ENCODE results near the gene CACNA2D1.

The CACNA2D1 gene

DNA sequence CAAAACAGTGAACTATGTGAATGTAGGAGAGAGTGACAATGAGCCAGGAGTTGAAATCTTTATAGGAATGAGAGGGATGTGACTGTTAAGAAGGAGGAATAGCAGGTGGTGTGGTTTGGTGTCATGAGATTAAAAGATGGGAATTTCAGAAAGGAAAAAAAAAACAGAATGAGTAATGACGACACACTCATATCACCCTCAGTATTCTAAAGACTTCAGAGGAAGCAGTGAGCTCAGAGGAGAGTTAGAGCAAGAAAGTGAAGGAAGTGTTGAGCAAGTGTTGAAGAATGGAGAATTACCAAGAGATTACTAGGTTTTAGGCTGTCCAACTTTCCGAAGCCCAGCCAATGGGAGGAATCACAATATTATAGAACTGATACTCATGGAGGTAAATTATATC is 453.2 kb downstream of the CACNA2D1 start:
- Histone ChIP-seq H3K27me3 (ENCODE audit: control insufficient read depth, insufficient read depth, low read length) (no peaks in the 10 kb centered on the region), H3K27ac (no peak overlapping the region), H3K79me2 (no peaks in the 10 kb centered on the region), H3K4me1 (no peaks in the 10 kb centered on the region), H2AFZ (no peak overlapping the region), H3K4me2 (ENCODE audit: low read length) (no peak overlapping the region), H3K9me3 (ENCODE audit: control insufficient read depth, low read length) (no peaks in the 10 kb centered on the region), H3K9ac (no peak overlapping the region), H3K36me3 (ENCODE audit: control insufficient read depth, insufficient read depth, low read length) (no peaks in the 10 kb centered on the region), H3K4me3 (ENCODE audit: low read depth, low read length) (no peak overlapping the region)
- TF ChIP-seq, protein P1, sequence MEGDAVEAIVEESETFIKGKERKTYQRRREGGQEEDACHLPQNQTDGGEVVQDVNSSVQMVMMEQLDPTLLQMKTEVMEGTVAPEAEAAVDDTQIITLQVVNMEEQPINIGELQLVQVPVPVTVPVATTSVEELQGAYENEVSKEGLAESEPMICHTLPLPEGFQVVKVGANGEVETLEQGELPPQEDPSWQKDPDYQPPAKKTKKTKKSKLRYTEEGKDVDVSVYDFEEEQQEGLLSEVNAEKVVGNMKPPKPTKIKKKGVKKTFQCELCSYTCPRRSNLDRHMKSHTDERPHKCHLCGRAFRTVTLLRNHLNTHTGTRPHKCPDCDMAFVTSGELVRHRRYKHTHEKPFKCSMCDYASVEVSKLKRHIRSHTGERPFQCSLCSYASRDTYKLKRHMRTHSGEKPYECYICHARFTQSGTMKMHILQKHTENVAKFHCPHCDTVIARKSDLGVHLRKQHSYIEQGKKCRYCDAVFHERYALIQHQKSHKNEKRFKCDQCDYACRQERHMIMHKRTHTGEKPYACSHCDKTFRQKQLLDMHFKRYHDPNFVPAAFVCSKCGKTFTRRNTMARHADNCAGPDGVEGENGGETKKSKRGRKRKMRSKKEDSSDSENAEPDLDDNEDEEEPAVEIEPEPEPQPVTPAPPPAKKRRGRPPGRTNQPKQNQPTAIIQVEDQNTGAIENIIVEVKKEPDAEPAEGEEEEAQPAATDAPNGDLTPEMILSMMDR (IDR thresholded peaks at IDR 0.05): no peak

DNA sequence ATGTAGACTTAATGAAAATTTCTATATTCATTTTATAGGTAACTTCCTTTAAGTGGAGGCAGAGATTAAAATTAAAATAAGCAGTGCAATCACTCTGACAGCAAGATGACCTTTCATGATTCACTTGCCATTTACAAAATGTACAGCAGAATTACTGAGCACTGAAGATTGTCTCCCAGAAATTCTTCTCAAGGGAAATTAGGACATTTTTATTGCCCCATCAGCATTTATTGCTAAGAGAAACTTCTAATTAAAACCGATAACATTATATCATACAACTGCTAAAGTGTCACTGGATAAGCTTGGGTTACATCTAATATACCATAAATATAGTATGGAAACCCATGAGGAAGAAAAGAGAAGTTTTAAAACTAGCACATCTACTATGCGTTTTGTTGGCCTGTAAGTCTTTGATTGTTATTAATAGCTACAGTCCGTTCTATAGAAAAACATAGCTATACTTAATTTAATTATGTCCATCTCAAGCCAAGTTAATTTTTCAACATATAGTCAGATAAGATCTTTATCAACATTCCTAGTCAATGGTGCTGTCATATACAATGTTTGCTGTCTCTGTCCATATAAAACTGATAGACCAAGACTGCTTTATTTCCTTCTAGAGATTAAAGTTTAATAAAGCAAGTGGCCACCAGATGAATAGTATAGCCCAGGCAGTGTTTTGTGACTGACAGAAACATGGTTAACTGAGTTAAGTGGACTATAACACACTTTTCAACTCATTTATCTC is 456.7 kb downstream of the CACNA2D1 start:
- no peak overlapping the region for H3K27ac ChIP-seq
- H3K9me3 ChIP-seq (ENCODE audit: control insufficient read depth, low read length): no peaks in the 10 kb centered on the region
- H3K79me2 ChIP-seq: no peaks in the 10 kb centered on the region
- TF ChIP-seq, protein P1 (IDR thresholded peaks at IDR 0.05): no peak
- no peak overlapping the region for H3K4me2 ChIP-seq (ENCODE audit: low read length)
- no peak overlapping the region for H2AFZ ChIP-seq
- no peaks in the 10 kb centered on the region for H3K4me1 ChIP-seq
- no peaks in the 10 kb centered on the region for H3K27me3 ChIP-seq (ENCODE audit: control insufficient read depth, insufficient read depth, low read length)
- no peak overlapping the region for H3K9ac ChIP-seq
- no peaks in the 10 kb centered on the region for H3K36me3 ChIP-seq (ENCODE audit: control insufficient read depth, insufficient read depth, low read length)
- no peak overlapping the region for H3K4me3 ChIP-seq (ENCODE audit: low read depth, low read length)

DNA sequence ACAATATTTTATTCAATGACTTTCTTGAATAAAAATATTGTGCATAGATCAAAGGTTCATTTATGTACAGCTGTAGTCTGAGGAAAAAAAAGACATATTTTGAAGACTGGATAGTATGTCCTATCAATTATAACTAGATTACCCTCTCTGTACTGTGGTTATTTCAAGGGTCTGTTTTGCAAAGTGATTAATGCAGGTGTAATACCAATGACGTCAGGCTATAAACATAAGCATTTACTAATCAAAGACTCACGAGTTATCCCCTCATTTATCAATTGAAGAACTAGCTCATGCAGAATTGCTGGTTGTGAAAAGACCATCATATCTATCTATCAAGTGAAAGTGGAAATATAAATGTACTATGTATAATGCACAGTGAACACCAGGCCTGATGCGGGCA is 460.2 kb downstream of the CACNA2D1 start:
- Histone ChIP-seq H3K27ac (no peak overlapping the region), H3K4me1 (no peaks in the 10 kb centered on the region), H3K9me3 (ENCODE audit: control insufficient read depth, low read length) (no peaks in the 10 kb centered on the region), H3K36me3 (ENCODE audit: control insufficient read depth, insufficient read depth, low read length) (no peaks in the 10 kb centered on the region), H3K4me2 (ENCODE audit: low read length) (no peak overlapping the region), H3K79me2 (no peaks in the 10 kb centered on the region), H2AFZ (no peak overlapping the region), H3K27me3 (ENCODE audit: control insufficient read depth, insufficient read depth, low read length) (no peaks in the 10 kb centered on the region), H3K9ac (no peak overlapping the region), H3K4me3 (ENCODE audit: low read depth, low read length) (no peak overlapping the region)
- TF ChIP-seq, protein P1 (IDR thresholded peaks at IDR 0.05): no peak

DNA sequence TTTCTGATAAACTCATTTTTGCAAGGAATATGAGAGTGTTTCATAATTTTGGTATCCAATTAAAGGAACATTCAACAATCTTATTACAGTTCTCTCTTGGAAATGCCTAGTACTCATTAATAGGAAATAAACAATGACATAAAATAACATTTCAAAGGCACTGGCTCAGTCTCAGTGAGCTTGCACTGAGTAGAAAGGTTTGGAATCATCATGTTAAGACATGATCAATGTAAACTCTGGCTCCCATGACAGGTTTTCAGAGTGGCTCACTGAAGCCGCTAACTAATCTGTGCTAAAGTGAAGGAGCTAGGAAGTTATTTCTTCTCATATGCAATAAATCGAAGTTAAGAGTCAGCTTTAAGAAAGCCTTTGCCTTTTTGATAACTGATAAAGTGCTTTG is 470.5 kb downstream of the CACNA2D1 start:
- H3K9me3 ChIP-seq (ENCODE audit: control insufficient read depth, low read length): no peaks in the 10 kb centered on the region
- H3K4me1 ChIP-seq: no peaks in the 10 kb centered on the region
- TF ChIP-seq, protein P1 (IDR thresholded peaks at IDR 0.05): no peak
- H3K27me3 ChIP-seq (ENCODE audit: control insufficient read depth, insufficient read depth, low read length): no peaks in the 10 kb centered on the region
- no peak overlapping the region for H3K27ac ChIP-seq
- H3K79me2 ChIP-seq: no peaks in the 10 kb centered on the region
- no peaks in the 10 kb centered on the region for H3K36me3 ChIP-seq (ENCODE audit: control insufficient read depth, insufficient read depth, low read length)
- H2AFZ ChIP-seq: no peak overlapping the region
- H3K4me3 ChIP-seq (ENCODE audit: low read depth, low read length): no peak overlapping the region
- no peak overlapping the region for H3K4me2 ChIP-seq (ENCODE audit: low read length)
- no peak overlapping the region for H3K9ac ChIP-seq

DNA sequence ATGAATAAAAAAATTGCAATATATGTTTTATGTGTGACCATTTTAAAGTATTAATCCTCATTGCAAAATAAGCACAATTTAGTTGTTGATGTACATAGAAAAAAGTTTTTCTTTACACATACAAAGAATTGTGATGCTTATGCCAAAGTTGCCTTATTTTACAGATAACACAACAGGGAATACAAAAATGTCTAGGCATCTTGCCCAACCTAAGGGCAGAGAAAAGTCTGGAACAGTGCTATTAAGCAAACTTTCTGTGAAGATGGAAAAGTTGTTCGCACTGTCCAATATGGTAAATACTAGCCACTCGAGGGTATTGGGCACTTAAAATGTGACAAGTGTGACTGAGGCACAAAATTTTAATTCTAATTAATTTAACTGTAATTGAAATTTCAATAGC is 483.6 kb downstream of the CACNA2D1 start:
- TF ChIP-seq, protein P1 (IDR thresholded peaks at IDR 0.05): no peak
- no peak overlapping the region for H3K9ac ChIP-seq
- H3K36me3 ChIP-seq (ENCODE audit: control insufficient read depth, insufficient read depth, low read length): no peaks in the 10 kb centered on the region
- H3K4me2 ChIP-seq (ENCODE audit: low read length): no peak overlapping the region
- H2AFZ ChIP-seq: no peak overlapping the region
- H3K27ac ChIP-seq: no peak overlapping the region
- H3K79me2 ChIP-seq: no peaks in the 10 kb centered on the region
- no peak overlapping the region for H3K4me3 ChIP-seq (ENCODE audit: low read depth, low read length)
- H3K27me3 ChIP-seq (ENCODE audit: control insufficient read depth, insufficient read depth, low read length): no peaks in the 10 kb centered on the region
- no peaks in the 10 kb centered on the region for H3K9me3 ChIP-seq (ENCODE audit: control insufficient read depth, low read length)
- H3K4me1 ChIP-seq: no peaks in the 10 kb centered on the region

All from parathyroid adenoma (tissue), 2 donors.